ENCODE data around the gene RNF225. TPM values are rescaled to one million over a fixed set of nuclear protein-coding genes. Genes with fewer than 3 reads are reported as not detected.
A peak's percentile ranks its signal among the peaks of the same experiment; 100 is the strongest.

RNF225 gene
- total and polyA plus RNA-seq, 2 of the 13 experiments (the other 11 are each of a cell fraction or from before 2014, with no cell fraction given), result not detected

- TF ChIP-seq DMTF1 (CRISPR knock-in tag; IDR thresholded peaks at IDR 0.05) (no peak), HOXA7 (CRISPR knock-in tag; IDR thresholded peaks at IDR 0.05) (no peak), ETV5 (CRISPR knock-in tag; IDR thresholded peaks at IDR 0.05; ENCODE audit: borderline replicate concordance) (no peak; the same call in 1 of the 2 replicates), KDM5B (CRISPR knock-in tag; IDR thresholded peaks at IDR 0.05; ENCODE audit: borderline replicate concordance) (peak; percentile 65; the same call in 1 of the 2 replicates), ZNF879 (CRISPR knock-in tag; IDR thresholded peaks at IDR 0.05) (peak; percentile 68; the same call in 1 of the 2 replicates), ZNF256 (CRISPR knock-in tag; conservative IDR thresholded peaks at IDR 0.05) (no peak), CEBPB (IDR thresholded peaks at IDR 0.05; ENCODE audit: borderline replicate concordance, low read depth, low read length) (peak; percentile 40; the same call in 1 of the 2 replicates), JARID2 (CRISPR knock-in tag; IDR thresholded peaks at IDR 0.05; ENCODE audit: insufficient replicate concordance) (peak; percentile 19), NPAS2 (CRISPR knock-in tag; IDR thresholded peaks at IDR 0.05; ENCODE audit: borderline replicate concordance) (no peak), ZSCAN9 (CRISPR knock-in tag; IDR thresholded peaks at IDR 0.05; ENCODE audit: borderline replicate concordance) (no peak), AGO1 (IDR thresholded peaks at IDR 0.05; ENCODE audit: low read depth, low read length, poor library complexity, severe bottlenecking) (peak; percentile 90), KLF15 (CRISPR knock-in tag; IDR thresholded peaks at IDR 0.05; ENCODE audit: borderline replicate concordance) (no peak), ZNF782 (CRISPR knock-in tag; IDR thresholded peaks at IDR 0.05; ENCODE audit: borderline replicate concordance) (no peak), ZNF83 (CRISPR knock-in tag; IDR thresholded peaks at IDR 0.05; ENCODE audit: borderline replicate concordance) (no peak), RFXANK (CRISPR knock-in tag; IDR thresholded peaks at IDR 0.05) (peak; percentile 98), SUZ12 (IDR thresholded peaks at IDR 0.05; ENCODE audit: low read depth, low read length) (no peak)
- TF ChIP-seq, protein P1, sequence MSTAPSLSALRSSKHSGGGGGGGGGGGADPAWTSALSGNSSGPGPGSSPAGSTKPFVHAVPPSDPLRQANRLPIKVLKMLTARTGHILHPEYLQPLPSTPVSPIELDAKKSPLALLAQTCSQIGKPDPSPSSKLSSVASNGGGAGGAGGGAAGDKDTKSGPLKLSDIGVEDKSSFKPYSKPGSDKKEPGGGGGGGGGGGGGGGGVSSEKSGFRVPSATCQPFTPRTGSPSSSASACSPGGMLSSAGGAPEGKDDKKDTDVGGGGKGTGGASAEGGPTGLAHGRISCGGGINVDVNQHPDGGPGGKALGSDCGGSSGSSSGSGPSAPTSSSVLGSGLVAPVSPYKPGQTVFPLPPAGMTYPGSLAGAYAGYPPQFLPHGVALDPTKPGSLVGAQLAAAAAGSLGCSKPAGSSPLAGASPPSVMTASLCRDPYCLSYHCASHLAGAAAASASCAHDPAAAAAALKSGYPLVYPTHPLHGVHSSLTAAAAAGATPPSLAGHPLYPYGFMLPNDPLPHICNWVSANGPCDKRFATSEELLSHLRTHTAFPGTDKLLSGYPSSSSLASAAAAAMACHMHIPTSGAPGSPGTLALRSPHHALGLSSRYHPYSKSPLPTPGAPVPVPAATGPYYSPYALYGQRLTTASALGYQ (CRISPR knock-in tag; IDR thresholded peaks at IDR 0.05), result no peak
- TF ChIP-seq, protein P2, sequence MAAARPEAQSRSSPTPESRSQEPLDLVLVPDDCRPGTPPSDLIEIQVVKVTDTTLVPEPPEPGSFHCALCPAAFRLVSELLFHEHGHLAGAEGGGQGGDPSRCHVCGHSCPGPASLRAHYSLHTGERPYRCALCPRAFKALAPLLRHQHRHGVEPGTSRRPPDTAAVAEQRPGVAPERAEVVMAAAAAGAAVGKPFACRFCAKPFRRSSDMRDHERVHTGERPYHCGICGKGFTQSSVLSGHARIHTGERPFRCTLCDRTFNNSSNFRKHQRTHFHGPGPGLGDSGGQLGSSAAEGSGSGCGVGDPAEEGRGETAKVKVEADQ (CRISPR knock-in tag; IDR thresholded peaks at IDR 0.05; ENCODE audit: borderline replicate concordance), result peak; percentile 86
Measured at GRCh38 chr19:58400916-58401839, 5.7 kb downstream of the RNF225 start (continued).
